ENCODE data around the gene NFATC3.

The NFATC3 gene

DNA sequence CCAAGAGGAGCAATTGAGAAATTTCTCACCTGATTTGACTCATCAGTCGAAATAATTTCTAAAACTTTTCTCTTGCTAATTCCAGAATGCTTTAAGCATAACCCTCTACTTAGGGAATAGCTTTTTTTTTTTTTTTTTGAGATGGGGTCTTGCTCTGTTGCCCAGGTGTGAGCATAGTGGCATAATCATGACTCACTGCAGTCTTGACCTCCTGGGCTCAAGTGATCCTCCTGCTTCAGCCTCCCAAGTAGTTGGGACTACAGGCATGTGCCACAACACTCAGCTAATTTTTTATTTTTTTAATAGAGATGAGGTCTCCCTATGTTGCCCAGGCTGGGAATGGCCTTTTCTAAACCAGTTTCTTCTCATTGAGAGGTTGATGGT, 13.7 kb upstream of the NFATC3 start:
- H3K4me3 ChIP-seq (ENCODE audit: low read length in 2 of 2), result no peak overlapping the region
- H3K9ac ChIP-seq (ENCODE audit: low read depth in 1 of 2, low read length in 2 of 2), result no peak overlapping the region
- peaks cover 24 to 43% of the 10 kb centered on the region in 2 donors for H3K4me1 ChIP-seq (ENCODE audit: control insufficient read depth in 2 of 2, insufficient read depth in 2 of 2, low read length in 2 of 2)
- no peaks in the 10 kb centered on the region for H3K9me3 ChIP-seq (ENCODE audit: control insufficient read depth in 2 of 2, low read length in 2 of 2)
- H3K27ac ChIP-seq (ENCODE audit: low read depth in 2 of 2, low read length in 2 of 2), result no peak overlapping the region
- H3K27me3 ChIP-seq (ENCODE audit: control insufficient read depth in 2 of 2, insufficient read depth in 2 of 2, low read length in 2 of 2), result no peaks in the 10 kb centered on the region
- peaks cover 21 to 49% of the 10 kb centered on the region in 2 donors for H3K36me3 ChIP-seq (ENCODE audit: control insufficient read depth in 2 of 2, insufficient read depth in 2 of 2, low read length in 2 of 2)

DNA sequence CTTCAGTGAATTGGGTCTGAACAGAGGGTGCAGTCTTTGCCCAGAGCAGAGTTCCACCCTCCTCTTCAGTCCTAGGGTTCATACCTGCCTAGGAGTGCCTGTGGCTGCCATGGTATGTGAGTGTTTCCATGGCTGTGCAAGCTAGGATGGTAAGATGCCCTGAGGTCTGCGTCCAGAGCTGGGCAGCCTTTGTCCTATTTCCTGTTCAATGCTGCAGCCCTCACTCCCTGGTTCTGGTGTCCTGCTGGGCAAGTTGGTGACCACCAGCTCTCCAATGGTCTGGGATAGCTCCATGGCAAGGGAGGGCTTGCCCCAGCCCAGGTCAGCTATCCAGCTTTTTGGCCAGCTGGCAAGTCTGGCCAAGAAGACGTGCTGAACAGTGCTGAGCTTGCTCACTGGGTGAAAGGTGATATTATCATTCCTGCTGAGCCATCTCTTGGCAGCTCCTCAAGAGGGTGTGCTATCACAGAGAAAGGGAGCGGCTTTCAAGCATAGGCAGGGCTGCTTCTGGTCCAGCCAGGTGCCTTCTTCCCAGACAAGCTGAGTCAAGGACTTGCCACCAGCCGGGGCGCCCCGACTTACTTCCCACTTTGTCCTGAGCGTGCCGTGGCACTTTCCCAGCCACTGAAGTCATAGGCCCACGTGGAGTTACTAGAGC, 13.0 kb upstream of the NFATC3 start:
- peaks cover 24 to 43% of the 10 kb centered on the region in 2 donors for H3K4me1 ChIP-seq (ENCODE audit: control insufficient read depth in 2 of 2, insufficient read depth in 2 of 2, low read length in 2 of 2)
- no peak overlapping the region for H3K27ac ChIP-seq (ENCODE audit: low read depth in 2 of 2, low read length in 2 of 2)
- no peaks in the 10 kb centered on the region for H3K9me3 ChIP-seq (ENCODE audit: control insufficient read depth in 2 of 2, low read length in 2 of 2)
- peaks cover 21 to 48% of the 10 kb centered on the region in 2 donors for H3K36me3 ChIP-seq (ENCODE audit: control insufficient read depth in 2 of 2, insufficient read depth in 2 of 2, low read length in 2 of 2)
- H3K9ac ChIP-seq (ENCODE audit: low read depth in 1 of 2, low read length in 2 of 2), result no peak overlapping the region
- no peak overlapping the region for H3K4me3 ChIP-seq (ENCODE audit: low read length in 2 of 2)
- no peaks in the 10 kb centered on the region for H3K27me3 ChIP-seq (ENCODE audit: control insufficient read depth in 2 of 2, insufficient read depth in 2 of 2, low read length in 2 of 2)

DNA sequence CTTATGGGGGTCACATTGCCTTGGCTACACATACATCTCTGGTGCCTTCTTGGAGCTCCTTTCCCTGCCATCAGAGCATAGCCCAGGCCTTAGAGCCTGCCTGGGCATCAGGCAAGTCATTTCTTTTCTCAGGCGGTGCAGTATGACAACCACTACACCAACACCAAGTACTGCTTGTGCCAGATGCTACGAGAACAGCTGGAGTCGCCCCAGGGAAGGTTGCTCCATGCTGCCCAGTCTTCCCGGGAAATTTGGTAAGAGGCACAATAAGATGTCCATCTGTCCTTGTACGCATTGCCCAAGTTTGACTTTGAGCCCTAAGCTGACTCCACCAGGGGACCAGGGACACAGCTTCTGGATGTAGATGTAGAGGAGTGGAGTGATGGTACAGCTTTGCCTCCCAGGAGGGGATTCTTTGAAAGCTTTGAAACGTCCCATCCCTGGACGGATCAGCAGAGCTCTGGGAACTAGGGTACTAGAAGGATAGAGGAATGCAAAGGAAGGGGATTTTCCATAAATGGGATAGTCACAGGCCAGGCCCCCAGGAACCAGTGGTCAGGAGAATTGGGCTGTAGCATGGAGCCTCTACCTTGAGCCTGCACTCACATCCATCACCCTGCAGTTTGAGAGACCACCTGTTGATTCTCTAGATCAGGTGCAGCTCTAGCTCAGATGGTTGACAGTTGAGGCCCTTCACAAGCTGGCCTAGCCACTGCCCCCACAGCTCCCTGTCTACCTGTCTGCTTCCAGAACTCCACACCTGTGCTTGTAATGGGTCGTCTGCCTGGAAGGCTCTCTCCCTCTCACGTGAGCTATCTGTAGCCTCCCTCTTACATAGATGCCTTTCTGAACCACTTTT, 11.0 kb upstream of the NFATC3 start:
- peak overlapping the region in 1 of 2 donors; percentile 39 for H3K27ac ChIP-seq (ENCODE audit: low read depth in 2 of 2, low read length in 2 of 2)
- no peaks in the 10 kb centered on the region for H3K9me3 ChIP-seq (ENCODE audit: control insufficient read depth in 2 of 2, low read length in 2 of 2)
- H3K4me3 ChIP-seq (ENCODE audit: low read length in 2 of 2), result no peak overlapping the region
- peaks cover 31 to 45% of the 10 kb centered on the region in 2 donors for H3K4me1 ChIP-seq (ENCODE audit: control insufficient read depth in 2 of 2, insufficient read depth in 2 of 2, low read length in 2 of 2)
- no peaks in the 10 kb centered on the region for H3K27me3 ChIP-seq (ENCODE audit: control insufficient read depth in 2 of 2, insufficient read depth in 2 of 2, low read length in 2 of 2)
- no peak overlapping the region for H3K9ac ChIP-seq (ENCODE audit: low read depth in 1 of 2, low read length in 2 of 2)
- peaks cover 21 to 50% of the 10 kb centered on the region in 2 donors for H3K36me3 ChIP-seq (ENCODE audit: control insufficient read depth in 2 of 2, insufficient read depth in 2 of 2, low read length in 2 of 2)

DNA sequence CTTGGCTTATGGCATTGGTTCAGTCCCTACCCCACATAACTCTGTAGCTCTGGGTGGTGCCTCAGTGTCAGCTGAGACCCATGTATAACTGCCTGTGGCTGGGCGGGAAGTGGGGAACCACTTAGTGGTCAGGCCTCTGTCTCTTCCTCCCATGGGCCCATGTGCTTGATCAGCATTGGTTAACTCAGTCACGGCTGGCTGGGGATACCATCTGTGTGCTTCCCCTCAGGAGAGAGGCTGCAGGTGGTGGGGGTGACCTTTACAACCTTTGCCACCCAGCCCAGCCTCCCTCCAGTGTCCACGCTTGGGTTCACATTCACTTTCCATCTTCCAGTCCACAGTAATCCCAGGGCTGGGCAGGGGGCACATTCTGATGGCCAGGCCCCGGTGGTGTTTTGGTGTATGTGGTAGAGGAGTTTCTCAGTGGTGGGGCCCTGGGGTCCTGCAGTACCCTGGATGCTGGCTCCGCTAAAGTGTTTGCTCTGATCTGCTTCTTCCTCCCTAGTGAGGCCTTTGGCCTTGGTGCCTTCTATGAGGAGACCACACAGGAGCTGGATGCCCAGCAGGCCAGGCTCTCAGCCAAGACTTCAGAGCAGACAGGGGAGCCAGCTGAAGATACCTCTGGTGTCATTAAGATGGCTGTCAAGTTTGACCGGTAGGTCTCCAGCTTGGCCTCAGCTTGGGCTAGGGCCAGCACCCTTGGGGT, 10.2 kb upstream of the NFATC3 start:
- H3K4me3 ChIP-seq (ENCODE audit: low read length in 2 of 2), result no peak overlapping the region
- no peaks in the 10 kb centered on the region for H3K9me3 ChIP-seq (ENCODE audit: control insufficient read depth in 2 of 2, low read length in 2 of 2)
- peak overlapping the region in 1 of 2 donors; percentile 39 for H3K27ac ChIP-seq (ENCODE audit: low read depth in 2 of 2, low read length in 2 of 2)
- peaks cover 31 to 45% of the 10 kb centered on the region in 2 donors for H3K4me1 ChIP-seq (ENCODE audit: control insufficient read depth in 2 of 2, insufficient read depth in 2 of 2, low read length in 2 of 2)
- H3K36me3 ChIP-seq (ENCODE audit: control insufficient read depth in 2 of 2, insufficient read depth in 2 of 2, low read length in 2 of 2), result peaks cover 18 to 50% of the 10 kb centered on the region in 2 donors
- no peak overlapping the region for H3K9ac ChIP-seq (ENCODE audit: low read depth in 1 of 2, low read length in 2 of 2)
- H3K27me3 ChIP-seq (ENCODE audit: control insufficient read depth in 2 of 2, insufficient read depth in 2 of 2, low read length in 2 of 2), result no peaks in the 10 kb centered on the region

DNA sequence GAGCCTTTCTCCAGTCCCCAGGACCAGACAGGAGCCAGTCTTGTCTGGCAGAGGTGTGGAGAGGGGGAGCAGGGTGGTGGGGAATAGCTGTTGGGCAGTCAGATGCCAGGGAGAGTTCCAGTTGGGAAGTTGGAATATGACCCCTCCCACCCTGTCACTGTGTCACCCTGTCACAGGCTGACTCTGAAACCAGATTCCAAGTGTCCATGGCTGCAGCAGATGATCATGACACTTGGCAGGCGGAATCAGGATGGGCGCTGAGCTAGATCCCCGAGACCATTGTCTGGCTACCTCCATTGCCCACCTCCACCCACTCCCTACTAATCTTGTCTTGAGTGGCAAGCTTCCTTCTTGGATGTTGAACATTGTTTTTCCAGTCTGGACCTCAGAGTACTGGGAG, 9.2 kb upstream of the NFATC3 start:
- Histone ChIP-seq H3K27me3 (ENCODE audit: control insufficient read depth in 2 of 2, insufficient read depth in 2 of 2, low read length in 2 of 2) (no peaks in the 10 kb centered on the region), H3K9me3 (ENCODE audit: control insufficient read depth in 2 of 2, low read length in 2 of 2) (no peaks in the 10 kb centered on the region), H3K9ac (ENCODE audit: low read depth in 1 of 2, low read length in 2 of 2) (no peak overlapping the region), H3K36me3 (ENCODE audit: control insufficient read depth in 2 of 2, insufficient read depth in 2 of 2, low read length in 2 of 2) (peaks cover 18 to 42% of the 10 kb centered on the region in 2 donors), H3K4me3 (ENCODE audit: low read length in 2 of 2) (no peak overlapping the region), H3K27ac (ENCODE audit: low read depth in 2 of 2, low read length in 2 of 2) (no peak overlapping the region), H3K4me1 (ENCODE audit: control insufficient read depth in 2 of 2, insufficient read depth in 2 of 2, low read length in 2 of 2) (peaks cover 34 to 46% of the 10 kb centered on the region in 2 donors)

DNA sequence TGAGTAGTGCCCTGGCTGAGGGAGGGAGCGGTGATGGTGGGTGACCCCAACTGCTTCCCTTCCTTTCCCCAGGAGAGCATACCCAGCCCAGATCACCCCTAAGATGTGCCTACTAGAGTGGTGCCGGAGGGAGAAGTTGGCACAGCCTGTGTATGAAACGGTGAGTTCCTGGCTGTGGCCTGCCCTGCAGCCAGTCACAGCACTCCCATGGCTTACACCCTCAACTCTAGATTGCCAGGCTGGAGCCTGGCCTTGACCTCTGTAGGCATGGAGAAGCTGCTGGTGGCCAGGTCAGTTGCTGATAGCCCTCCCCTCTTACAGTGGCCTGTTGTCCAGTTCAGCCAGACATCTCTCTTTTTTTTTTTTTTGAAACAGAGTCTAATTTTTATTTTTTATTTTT, 8.6 kb upstream of the NFATC3 start:
- Histone ChIP-seq H3K9me3 (ENCODE audit: control insufficient read depth in 2 of 2, low read length in 2 of 2) (no peaks in the 10 kb centered on the region), H3K27ac (ENCODE audit: low read depth in 2 of 2, low read length in 2 of 2) (no peak overlapping the region), H3K9ac (ENCODE audit: low read depth in 1 of 2, low read length in 2 of 2) (no peak overlapping the region), H3K4me1 (ENCODE audit: control insufficient read depth in 2 of 2, insufficient read depth in 2 of 2, low read length in 2 of 2) (peaks cover 39 to 50% of the 10 kb centered on the region in 2 donors), H3K27me3 (ENCODE audit: control insufficient read depth in 2 of 2, insufficient read depth in 2 of 2, low read length in 2 of 2) (no peaks in the 10 kb centered on the region), H3K36me3 (ENCODE audit: control insufficient read depth in 2 of 2, insufficient read depth in 2 of 2, low read length in 2 of 2) (peaks cover 18 to 38% of the 10 kb centered on the region in 2 donors), H3K4me3 (ENCODE audit: low read length in 2 of 2) (no peak overlapping the region)

DNA sequence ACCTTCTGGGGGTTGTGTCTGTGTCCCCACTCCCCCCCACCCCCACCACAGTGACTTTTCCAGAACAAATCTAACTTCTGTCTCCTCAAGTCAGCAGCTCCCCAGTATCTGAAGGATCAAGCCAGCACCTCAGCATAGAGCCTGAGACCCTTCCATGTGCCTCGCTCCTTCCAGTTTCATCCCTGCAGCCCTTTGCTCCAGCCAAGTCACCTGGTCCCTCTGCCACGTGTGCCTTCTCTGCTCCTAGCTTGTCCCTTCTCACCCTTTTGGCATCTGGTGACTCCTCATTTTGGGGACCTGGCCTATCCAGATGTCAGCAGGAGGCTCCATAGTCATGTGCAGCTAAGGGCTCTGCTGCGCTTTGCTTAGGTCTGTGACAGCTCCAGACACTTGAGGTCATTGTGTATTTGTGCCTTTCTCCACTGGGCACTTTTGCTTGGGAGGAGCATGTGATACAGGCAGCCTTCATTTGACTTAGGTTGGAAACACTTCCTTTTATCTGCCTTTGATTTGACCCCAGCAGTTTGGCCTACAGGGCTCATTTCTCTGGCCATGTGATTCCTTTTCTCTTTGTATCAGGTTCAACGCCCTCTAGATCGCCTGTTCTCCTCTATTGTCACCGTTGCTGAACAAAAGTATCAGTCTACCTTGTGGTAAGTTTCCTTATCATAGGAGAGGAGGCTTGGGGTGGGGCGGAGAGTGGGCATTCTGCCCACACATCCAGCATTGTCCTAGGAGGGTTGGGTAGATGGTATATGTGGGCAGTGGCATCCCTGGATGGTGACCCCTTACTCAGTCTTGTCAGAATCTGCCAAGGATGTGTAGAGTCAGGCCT, 7.1 kb upstream of the NFATC3 start:
- no peak overlapping the region for H3K9ac ChIP-seq (ENCODE audit: low read depth in 1 of 2, low read length in 2 of 2)
- no peaks in the 10 kb centered on the region for H3K27me3 ChIP-seq (ENCODE audit: control insufficient read depth in 2 of 2, insufficient read depth in 2 of 2, low read length in 2 of 2)
- H3K27ac ChIP-seq (ENCODE audit: low read depth in 2 of 2, low read length in 2 of 2), result peak overlapping the region in 1 of 2 donors; percentile 95
- no peak overlapping the region for H3K4me3 ChIP-seq (ENCODE audit: low read length in 2 of 2)
- H3K36me3 ChIP-seq (ENCODE audit: control insufficient read depth in 2 of 2, insufficient read depth in 2 of 2, low read length in 2 of 2), result peaks cover 12 to 25% of the 10 kb centered on the region in 2 donors
- no peaks in the 10 kb centered on the region for H3K9me3 ChIP-seq (ENCODE audit: control insufficient read depth in 2 of 2, low read length in 2 of 2)
- peaks cover 41 to 46% of the 10 kb centered on the region in 2 donors for H3K4me1 ChIP-seq (ENCODE audit: control insufficient read depth in 2 of 2, insufficient read depth in 2 of 2, low read length in 2 of 2)

DNA sequence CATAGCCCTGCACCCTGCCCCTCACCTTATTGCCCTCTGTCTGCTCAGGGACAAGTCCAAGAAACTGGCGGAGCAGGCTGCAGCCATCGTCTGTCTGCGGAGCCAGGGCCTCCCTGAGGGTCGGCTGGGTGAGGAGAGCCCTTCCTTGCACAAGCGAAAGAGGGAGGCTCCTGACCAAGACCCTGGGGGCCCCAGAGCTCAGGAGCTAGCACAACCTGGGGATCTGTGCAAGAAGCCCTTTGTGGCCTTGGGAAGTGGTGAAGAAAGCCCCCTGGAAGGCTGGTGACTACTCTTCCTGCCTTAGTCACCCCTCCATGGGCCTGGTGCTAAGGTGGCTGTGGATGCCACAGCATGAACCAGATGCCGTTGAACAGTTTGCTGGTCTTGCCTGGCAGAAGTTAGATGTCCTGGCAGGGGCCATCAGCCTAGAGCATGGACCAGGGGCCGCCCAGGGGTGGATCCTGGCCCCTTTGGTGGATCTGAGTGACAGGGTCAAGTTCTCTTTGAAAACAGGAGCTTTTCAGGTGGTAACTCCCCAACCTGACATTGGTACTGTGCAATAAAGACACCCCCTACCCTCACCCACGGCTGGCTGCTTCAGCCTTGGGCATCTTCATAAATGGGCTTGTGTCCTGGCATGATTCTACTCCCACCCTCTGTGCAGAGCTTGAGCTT, 6.3 kb upstream of the NFATC3 start:
- Histone ChIP-seq H3K9me3 (ENCODE audit: control insufficient read depth in 2 of 2, low read length in 2 of 2) (no peaks in the 10 kb centered on the region), H3K4me1 (ENCODE audit: control insufficient read depth in 2 of 2, insufficient read depth in 2 of 2, low read length in 2 of 2) (peaks cover 44 to 48% of the 10 kb centered on the region in 2 donors), H3K27me3 (ENCODE audit: control insufficient read depth in 2 of 2, insufficient read depth in 2 of 2, low read length in 2 of 2) (no peaks in the 10 kb centered on the region), H3K27ac (ENCODE audit: low read depth in 2 of 2, low read length in 2 of 2) (peak overlapping the region; percentile 91 to 95), H3K36me3 (ENCODE audit: control insufficient read depth in 2 of 2, insufficient read depth in 2 of 2, low read length in 2 of 2) (peaks cover 10 to 23% of the 10 kb centered on the region in 2 donors), H3K4me3 (ENCODE audit: low read length in 2 of 2) (peak overlapping the region; percentile 10 to 57), H3K9ac (ENCODE audit: low read depth in 1 of 2, low read length in 2 of 2) (peak overlapping the region; percentile 17 to 69)

DNA sequence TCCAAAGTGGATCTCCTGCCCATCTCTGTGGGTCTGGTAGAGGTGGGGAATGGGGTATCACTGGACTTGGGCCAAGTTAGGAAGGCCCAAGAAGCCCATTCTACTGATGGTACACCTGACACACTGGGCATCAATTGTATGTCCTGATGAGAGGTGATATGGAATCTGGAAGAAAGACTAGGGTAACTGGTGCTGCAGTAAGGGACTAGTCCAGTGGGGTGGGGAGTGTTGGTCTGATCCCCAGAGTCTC, 5.9 kb upstream of the NFATC3 start:
- Histone ChIP-seq H3K27me3 (ENCODE audit: control insufficient read depth in 2 of 2, insufficient read depth in 2 of 2, low read length in 2 of 2) (no peaks in the 10 kb centered on the region), H3K4me3 (ENCODE audit: low read length in 2 of 2) (peak overlapping the region; percentile 10 to 57), H3K9me3 (ENCODE audit: control insufficient read depth in 2 of 2, low read length in 2 of 2) (no peaks in the 10 kb centered on the region), H3K36me3 (ENCODE audit: control insufficient read depth in 2 of 2, insufficient read depth in 2 of 2, low read length in 2 of 2) (peaks cover 7 to 19% of the 10 kb centered on the region in 2 donors), H3K9ac (ENCODE audit: low read depth in 1 of 2, low read length in 2 of 2) (peak overlapping the region; percentile 17 to 69), H3K4me1 (ENCODE audit: control insufficient read depth in 2 of 2, insufficient read depth in 2 of 2, low read length in 2 of 2) (peaks cover 49 to 53% of the 10 kb centered on the region in 2 donors), H3K27ac (ENCODE audit: low read depth in 2 of 2, low read length in 2 of 2) (peak overlapping the region; percentile 91 to 95)

Measured in mucosa of rectum (tissue), 2 donors.